Stimulated activated CD4-positive, alpha-beta T cell treated with anti-CD3 and anti-CD28 coated beads, TNF-alpha, amount 100 ng/mL, for 1 hour (primary cell): Measurements from ENCODE around the gene SRY.
"Not testable (repeated sequence)": the region's sequence is repeated elsewhere in the genome, so short reads cannot be mapped to it uniquely, and the experiment has no call there.

Source experiments
- DNase-seq, 3 donors: peaks; one replicate each; pipeline ENCODE4 v3.0.0-alpha.2; 2020; ENCODE audit warnings: low read depth in 3 of 3, low spot score in 1 of 3

The SRY gene

GRCh38 chrY:2787600-2787999, at the start of gene SRY:
SRY (minus strand) TSS chrY:2787682; CDS start chrY:2787603, 79 bp downstream.
- no peak for DNase-seq

GRCh38 chrY:2837078-2837477, 49.6 kb upstream of the SRY start:
- DNase-seq: no peak

- no peak for DNase-seq
These were observed 47.7 kb upstream of the SRY start for GRCh38 chrY:2835230-2835629.

- no peak for DNase-seq
These were observed 41.0 kb upstream of the SRY start for GRCh38 chrY:2828497-2828896.

GRCh38 chrY:2824471-2824870, 37.0 kb upstream of the SRY start:
- DNase-seq: no peak

GRCh38 chrY:2817146-2817896, 29.8 kb upstream of the SRY start:
- DNase-seq: not testable (repeated sequence)

- DNase-seq: no peak
These were observed 12.8 kb upstream of the SRY start for GRCh38 chrY:2800246-2800645.

- DNase-seq: no peak
These were observed 10.5 kb upstream of the SRY start for GRCh38 chrY:2797991-2798390.

GRCh38 chrY:2796977-2797523, 9.6 kb upstream of the SRY start:
- DNase-seq: no peak

- no peak for DNase-seq
These were observed 2.3 kb upstream of the SRY start for GRCh38 chrY:2789756-2790155.

- no peak for DNase-seq
These were observed 488 bp downstream of the SRY start for GRCh38 chrY:2786876-2787512.
